Hippocampal formation (tissue), 2 donors: ENCODE measurements around the gene CPSF4.
A peak's percentile ranks its signal among the peaks of the same experiment; 100 is the strongest.
"Not testable (repeated sequence)": the region's sequence is repeated elsewhere in the genome, so short reads cannot be mapped to it uniquely, and the experiment has no call there.

ENCODE experiments used
- DNase-seq, 2 donors: peaks; one replicate each; lab custom pipeline; 2025; lab: John Stamatoyannopoulos, UW

Gene CPSF4

GRCh38 chr7:99408379-99409191 is 30.2 kb upstream of the CPSF4 start, which contains the start of the genes BUD31 and PDAP1:
Gene BUD31 (plus strand): TSS chr7:99408969. CDS start chr7:99411093, 2,124 bp downstream.
Gene PDAP1 (minus strand): TSS chr7:99408597. CDS start chr7:99408548, 49 bp downstream.
- peak; percentile 95 to 97 for DNase-seq

- no peak for DNase-seq
Observed at GRCh38 chr7:99409192-99409572, 29.6 kb upstream of the CPSF4 start.

GRCh38 chr7:99409806-99410205 is 28.9 kb upstream of the CPSF4 start:
- DNase-seq = no peak

DNA sequence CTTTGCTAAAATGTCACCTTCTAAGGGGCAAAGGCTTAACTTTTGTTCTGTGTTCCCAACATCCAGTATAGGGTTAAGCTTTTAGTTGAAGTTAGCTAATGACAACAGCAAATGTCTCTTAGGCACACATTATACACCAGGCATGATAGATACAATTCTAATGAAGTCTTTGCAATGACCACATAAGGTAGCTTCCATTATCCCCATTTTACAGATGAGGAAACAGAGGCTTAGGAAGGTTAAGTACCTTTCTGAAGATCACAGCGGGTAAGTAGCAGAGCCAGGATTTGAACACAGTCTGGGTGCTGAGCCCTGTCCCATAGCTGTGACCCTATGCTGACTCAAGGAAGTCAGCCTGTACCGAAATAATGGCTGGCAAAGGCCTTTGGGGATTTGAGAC is 28.1 kb upstream of the CPSF4 start:
- DNase-seq = no peak

GRCh38 chr7:99415513-99416127 is 23.1 kb upstream of the CPSF4 start:
- peak in 1 of 2 donors; percentile 21 for DNase-seq

DNA sequence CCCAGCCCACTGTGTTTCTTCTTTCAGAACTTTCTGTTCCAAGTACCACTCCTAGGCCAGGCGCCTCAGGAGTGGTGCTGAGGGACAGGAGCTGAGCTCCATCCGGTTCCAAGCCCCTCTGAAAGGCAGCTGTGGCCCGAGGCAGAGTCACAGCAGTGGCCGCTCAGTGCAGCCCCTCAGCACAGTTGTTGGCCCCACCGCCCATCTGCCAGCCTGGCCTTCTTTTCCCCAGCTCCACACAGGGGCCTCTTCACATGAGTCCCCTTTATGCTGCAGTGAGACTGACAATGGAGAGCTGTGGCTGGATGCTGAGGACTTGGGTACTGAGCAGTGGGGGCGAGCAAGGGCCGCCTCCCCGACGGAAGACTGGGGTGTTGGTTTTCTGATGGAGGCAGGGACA is 20.5 kb upstream of the CPSF4 start:
- no peak for DNase-seq

- no peak for DNase-seq
Observed at GRCh38 chr7:99419323-99420021, 19.3 kb upstream of the CPSF4 start.

- DNase-seq = no peak
Observed at GRCh38 chr7:99420213-99420612, 18.5 kb upstream of the CPSF4 start.

DNA sequence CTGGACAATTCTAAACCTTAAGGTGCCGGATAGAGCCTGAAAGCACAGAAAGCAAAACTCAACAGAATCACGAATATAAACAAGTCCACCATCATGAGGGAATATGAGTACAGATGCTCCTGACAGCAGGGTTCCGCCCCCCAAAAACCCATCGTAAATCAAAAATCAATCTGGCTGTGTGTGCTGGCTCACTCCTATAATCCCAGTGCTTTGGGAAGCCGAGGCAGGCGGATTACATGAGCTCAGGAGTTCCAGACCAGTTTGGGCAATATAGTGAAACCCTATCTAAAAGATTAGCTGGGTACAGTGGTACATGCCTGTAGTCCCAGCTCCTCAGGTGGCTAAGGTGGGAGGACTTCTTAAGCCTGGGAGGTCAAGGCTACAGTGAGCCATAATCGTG is 17.8 kb upstream of the CPSF4 start:
- DNase-seq = no peak

GRCh38 chr7:99422186-99422585 is 16.6 kb upstream of the CPSF4 start:
- DNase-seq = no peak

DNA sequence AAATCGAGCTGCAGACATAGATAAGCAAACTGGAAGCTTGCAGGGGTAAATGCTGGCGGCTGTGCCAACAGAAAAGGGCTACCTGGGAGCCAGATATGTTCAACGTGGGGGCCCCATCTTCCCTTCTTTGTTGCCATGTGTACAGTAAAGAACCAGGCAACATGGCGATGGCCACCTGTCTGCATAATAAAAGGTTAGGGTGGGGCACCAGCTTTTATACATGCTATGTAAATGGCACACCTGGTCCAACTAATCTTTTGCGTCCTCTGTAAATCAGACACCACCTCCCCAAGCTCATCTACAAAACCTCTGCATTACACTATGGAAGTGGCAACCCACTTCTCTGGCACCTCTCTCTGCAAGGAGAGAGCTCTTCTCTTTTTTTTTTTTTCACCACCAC is 16.1 kb upstream of the CPSF4 start:
- no peak for DNase-seq

- no peak for DNase-seq
Observed at GRCh38 chr7:99424932-99425730, 13.6 kb upstream of the CPSF4 start.

GRCh38 chr7:99428972-99429566 is 9.7 kb upstream of the CPSF4 start:
- DNase-seq = no peak

GRCh38 chr7:99429756-99430155 is 9.0 kb upstream of the CPSF4 start:
- DNase-seq = no peak

- not testable (repeated sequence) for DNase-seq
Observed at GRCh38 chr7:99431756-99432540, 6.8 kb upstream of the CPSF4 start.

- no peak for DNase-seq
Observed at GRCh38 chr7:99433158-99433557, 5.6 kb upstream of the CPSF4 start.

GRCh38 chr7:99437946-99438572 is 684 bp upstream of the CPSF4 start:
- no peak for DNase-seq

DNA sequence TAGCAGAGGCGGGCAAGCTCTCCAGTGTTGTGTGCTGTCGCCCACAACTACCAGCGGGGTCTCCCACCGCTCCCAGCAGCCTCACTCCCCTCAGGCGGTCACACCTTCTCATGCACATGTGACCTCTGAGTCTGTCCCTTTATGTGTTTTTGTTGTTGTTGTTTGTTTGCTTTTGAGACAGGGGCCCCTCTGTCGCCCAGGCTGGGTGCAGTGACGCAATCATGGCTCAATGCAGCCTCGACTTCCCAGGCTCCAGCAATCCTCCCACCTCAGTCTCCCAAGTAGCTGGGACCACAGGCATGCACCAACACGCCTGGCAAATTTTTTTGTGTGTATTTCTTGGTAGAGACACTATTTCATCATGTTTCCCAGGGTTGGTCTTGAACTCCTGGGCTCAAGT is 1.5 kb downstream of the CPSF4 start:
- DNase-seq = no peak

DNA sequence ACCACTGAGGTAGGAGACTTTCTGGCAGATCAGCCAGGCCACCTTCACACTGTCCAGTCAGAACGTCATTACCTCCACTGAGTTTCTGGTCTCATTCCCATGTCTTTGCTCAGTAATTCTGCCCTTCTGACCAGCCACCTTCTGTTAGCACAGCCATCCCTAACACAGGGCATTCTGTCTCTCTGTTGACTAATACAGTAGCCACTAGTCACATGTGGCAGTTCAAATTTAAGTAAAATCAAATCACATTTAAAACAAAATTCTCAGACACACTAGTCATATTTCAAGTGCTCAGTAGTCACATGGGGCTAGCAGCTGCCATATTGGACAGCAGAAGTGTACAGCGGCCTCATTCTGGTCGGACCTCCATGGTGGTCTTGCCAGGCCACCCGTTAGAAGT is 7.4 kb downstream of the CPSF4 start:
- no peak for DNase-seq

DNA sequence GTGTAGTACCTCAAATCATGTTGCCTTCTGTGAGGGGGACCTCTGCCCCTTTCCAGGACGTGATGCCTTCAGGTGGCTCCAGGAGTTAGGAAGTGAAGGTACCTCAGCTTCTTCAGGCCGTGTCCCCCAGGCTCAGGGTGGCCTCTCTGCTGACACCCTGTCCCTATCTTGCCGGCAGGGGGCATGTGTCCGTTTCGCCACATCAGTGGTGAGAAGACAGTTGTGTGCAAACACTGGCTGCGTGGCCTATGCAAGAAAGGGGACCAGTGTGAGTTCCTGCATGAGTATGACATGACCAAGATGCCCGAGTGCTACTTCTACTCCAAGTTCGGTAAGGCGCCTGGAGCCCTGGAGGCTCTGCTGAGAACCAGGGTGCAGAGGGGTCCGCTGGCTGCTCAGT is 9.2 kb downstream of the CPSF4 start:
- DNase-seq = no peak
